WTC11 (cell line): Measurements from ENCODE around the gene ZNF528. TPM values are rescaled to one million over a fixed set of nuclear protein-coding genes. Genes with fewer than 3 reads are reported as not detected.

Experiments
- ATAC-seq: fragments of 200-7000 bp; cut with Tn5 transposase; 2 replicates; pipeline ENCODE4 v1.10.0; 2021; ENCODE audit warnings: mild to moderate bottlenecking, moderate library complexity
- CTCF ChIA-PET: fragments of 300-600 bp; sonication (Branson Sonifier 250); formaldehyde crosslinking; loops from one replicate; lab custom pipeline; 2021; ENCODE audit warnings: antibody characterized with exemption; lab: Charles Lee
- POLR2A ChIA-PET: fragments of 350-600 bp; sonication (Branson Sonifier 250); formaldehyde crosslinking; loops from one replicate; lab custom pipeline; 2021; ENCODE audit warnings: antibody characterized with exemption; lab: Charles Lee
- DNase-seq: peaks from one replicate; pipeline ENCODE4 v3.0.0; 2021; ENCODE audit warnings: low spot score
- H3K27ac Mint-ChIP-seq: 2 replicates; pipeline ENCODE4 v1.8.0; 2021; ENCODE audit warnings: mixed read lengths
- H3K27me3 Mint-ChIP-seq: 2 replicates; pipeline ENCODE4 v1.8.0; 2021; ENCODE audit warnings: low read depth, mild to moderate bottlenecking, moderate library complexity, mixed read lengths
- H3K36me3 Mint-ChIP-seq: 2 replicates; pipeline ENCODE4 v1.8.0; 2021; ENCODE audit warnings: mixed read lengths
- H3K4me1 Mint-ChIP-seq: 2 replicates; pipeline ENCODE4 v1.8.0; 2022; ENCODE audit warnings: mixed read lengths
- H3K4me3 Mint-ChIP-seq: 2 replicates; pipeline ENCODE4 v1.8.0; 2021; ENCODE audit warnings: mild to moderate bottlenecking, moderate library complexity, mixed read lengths
- H3K9me3 Mint-ChIP-seq: 2 replicates; pipeline ENCODE4 v1.8.0; 2021; ENCODE audit warnings: mixed read lengths
- AFF4 ChIP-seq: sonication (generic); formaldehyde crosslinking; IDR thresholded peaks from 2 replicates; pipeline ENCODE4 v1.8.1; 2023; ENCODE audit warnings: mild to moderate bottlenecking, missing genetic modification reagents, borderline replicate concordance
- AR ChIP-seq: fragments of 250-450 bp; sonication (Bioruptor Pico); IDR thresholded peaks from 2 replicates; pipeline ENCODE4 v1.9.0; 2021; ENCODE audit warnings: mild to moderate bottlenecking
- ARID4B ChIP-seq: sonication (generic); formaldehyde crosslinking; IDR thresholded peaks from 2 replicates; pipeline ENCODE4 v1.8.0; 2023; ENCODE audit warnings: missing genetic modification reagents, mild to moderate bottlenecking, borderline replicate concordance
- ATF3 ChIP-seq: sonication (generic); formaldehyde crosslinking; conservative IDR thresholded peaks from 2 replicates; pipeline ENCODE4 v1.8.1; 2022; ENCODE audit warnings: mild to moderate bottlenecking, missing genetic modification reagents
- CBFB ChIP-seq: sonication (generic); formaldehyde crosslinking; IDR thresholded peaks from 2 replicates; pipeline ENCODE4 v1.8.1; 2022; ENCODE audit warnings: mild to moderate bottlenecking, low read depth, missing genetic modification reagents
- CTCF ChIP-seq: fragments of 200-600 bp; IDR thresholded peaks from 2 replicates; pipeline ENCODE4 v1.8.0; 2022; ENCODE audit warnings: antibody characterized with exemption
- FOXJ3 ChIP-seq: sonication (generic); formaldehyde crosslinking; IDR thresholded peaks from 2 replicates; pipeline ENCODE4 v1.9.0; 2021; ENCODE audit warnings: missing genetic modification reagents, mild to moderate bottlenecking, borderline replicate concordance
- FOXP1 ChIP-seq: sonication (generic); formaldehyde crosslinking; IDR thresholded peaks from 2 replicates; pipeline ENCODE4 v1.8.0; 2022; ENCODE audit warnings: missing genetic modification reagents, mild to moderate bottlenecking, moderate library complexity, borderline replicate concordance
- HMGXB4 ChIP-seq: sonication (generic); formaldehyde crosslinking; IDR thresholded peaks from 2 replicates; pipeline ENCODE4 v1.8.1; 2023; ENCODE audit warnings: mild to moderate bottlenecking, moderate library complexity, missing genetic modification reagents
- KAT7 ChIP-seq: sonication (generic); formaldehyde crosslinking; IDR thresholded peaks from 2 replicates; pipeline ENCODE4 v1.8.1; 2023; ENCODE audit warnings: missing genetic modification reagents, mild to moderate bottlenecking, borderline replicate concordance
- MAX ChIP-seq: sonication (generic); formaldehyde crosslinking; IDR thresholded peaks from 2 replicates; pipeline ENCODE4 v1.8.0; 2022; ENCODE audit warnings: mild to moderate bottlenecking, missing genetic modification reagents
- RORB ChIP-seq: fragments of 250-450 bp; sonication (Bioruptor Pico); IDR thresholded peaks from 2 replicates; pipeline ENCODE4 v1.9.0; 2021; ENCODE audit warnings: mild to moderate bottlenecking
- SP1 ChIP-seq: sonication (generic); formaldehyde crosslinking; conservative IDR thresholded peaks from 2 replicates; pipeline ENCODE4 v1.8.1; 2022; ENCODE audit warnings: missing genetic modification reagents
- STAT6 ChIP-seq: sonication (generic); formaldehyde crosslinking; conservative IDR thresholded peaks from 2 replicates; pipeline ENCODE4 v1.8.1; 2023; ENCODE audit warnings: mild to moderate bottlenecking, low read depth, missing genetic modification reagents, moderate library complexity
- TP53 ChIP-seq: sonication (generic); formaldehyde crosslinking; IDR thresholded peaks from 2 replicates; pipeline ENCODE4 v1.8.1; 2023; ENCODE audit warnings: mild to moderate bottlenecking, missing genetic modification reagents
- ZBTB43 ChIP-seq: sonication (generic); formaldehyde crosslinking; IDR thresholded peaks from 2 replicates; pipeline ENCODE4 v1.8.1; 2023; ENCODE audit warnings: mild to moderate bottlenecking, missing genetic modification reagents
- ZNF138 ChIP-seq: sonication (generic); formaldehyde crosslinking; conservative IDR thresholded peaks from 2 replicates; pipeline ENCODE4 v1.8.1; 2022; ENCODE audit warnings: mild to moderate bottlenecking, moderate library complexity, missing genetic modification reagents
- total RNA-seq: library from RNA; stranded (reverse); gene quantifications from 3 replicates; pipeline ENCODE4 v1.2.3, GENCODE V29; 2021

Gene ZNF528
- total RNA-seq, 1 experiment from 2014 or later, result 20.8 TPM

- Mint-ChIP-seq H3K4me3 (no peak overlapping the region), H3K36me3 (peaks cover 60% of the 10 kb centered on the region), H3K9me3 (peaks cover 54% of the 10 kb centered on the region), H3K4me1 (peaks cover 9% of the 10 kb centered on the region; the same call in 1 of the 2 replicates), H3K27ac (no peak overlapping the region), H3K27me3 (peaks cover 3% of the 10 kb centered on the region)
- CTCF ChIA-PET, result no interaction called here
- POLR2A ChIA-PET, result no interaction called here
- no peak for ATAC-seq
- no peak for DNase-seq
- TF ChIP-seq AR (CRISPR knock-in tag), result no peak
- TF ChIP-seq TP53, result no peak
- no peak for TF ChIP-seq RORB (CRISPR knock-in tag)
- TF ChIP-seq KAT7 (CRISPR knock-in tag), result no peak
- TF ChIP-seq MAX (CRISPR knock-in tag), result no peak
- TF ChIP-seq CBFB, result no peak
- TF ChIP-seq ZBTB43 (CRISPR knock-in tag), result no peak
- TF ChIP-seq FOXP1 (CRISPR knock-in tag), result no peak
- no peak for TF ChIP-seq ATF3
- no peak for TF ChIP-seq AFF4
- TF ChIP-seq CTCF, result no peak
- TF ChIP-seq HMGXB4 (CRISPR knock-in tag), result no peak
- TF ChIP-seq ARID4B (CRISPR knock-in tag), result no peak
- TF ChIP-seq STAT6 (CRISPR knock-in tag), result no peak
- no peak for TF ChIP-seq ZNF138
- TF ChIP-seq SP1 (CRISPR knock-in tag), result no peak
- no peak for TF ChIP-seq FOXJ3 (CRISPR knock-in tag)
These were observed 31.2 kb upstream of the ZNF528 start for GRCh38 chr19:52366414-52366824.
